Activated T-cell treated with anti-CD3 and anti-CD28 coated beads, Interleukin-2, amount 50 U/mL, for 24 hours (primary cell): ENCODE data around the gene RAPGEF4.

Experiments
- DNase-seq: peaks from one replicate; pipeline ENCODE4 v3.0.0-alpha.2; 2020
- H3K27ac Mint-ChIP-seq: 2 replicates; pipeline ENCODE4 v1.8.0; 2020; ENCODE audit warnings: mild to moderate bottlenecking, mixed read lengths
- H3K27me3 Mint-ChIP-seq: 2 replicates; pipeline ENCODE4 v1.8.0; 2020; ENCODE audit warnings: mixed read lengths
- H3K36me3 Mint-ChIP-seq: 2 replicates; pipeline ENCODE4 v1.8.0; 2020; ENCODE audit warnings: low read depth, mixed read lengths
- H3K4me1 Mint-ChIP-seq: 2 replicates; pipeline ENCODE4 v1.8.0; 2020; ENCODE audit warnings: low read depth, mixed read lengths
- H3K4me3 Mint-ChIP-seq: 2 replicates; pipeline ENCODE4 v1.8.0; 2020; ENCODE audit warnings: mild to moderate bottlenecking, moderate library complexity, mixed read lengths
- H3K9me3 Mint-ChIP-seq: 2 replicates; pipeline ENCODE4 v1.8.0; 2020; ENCODE audit warnings: mixed read lengths

RAPGEF4 gene

DNA sequence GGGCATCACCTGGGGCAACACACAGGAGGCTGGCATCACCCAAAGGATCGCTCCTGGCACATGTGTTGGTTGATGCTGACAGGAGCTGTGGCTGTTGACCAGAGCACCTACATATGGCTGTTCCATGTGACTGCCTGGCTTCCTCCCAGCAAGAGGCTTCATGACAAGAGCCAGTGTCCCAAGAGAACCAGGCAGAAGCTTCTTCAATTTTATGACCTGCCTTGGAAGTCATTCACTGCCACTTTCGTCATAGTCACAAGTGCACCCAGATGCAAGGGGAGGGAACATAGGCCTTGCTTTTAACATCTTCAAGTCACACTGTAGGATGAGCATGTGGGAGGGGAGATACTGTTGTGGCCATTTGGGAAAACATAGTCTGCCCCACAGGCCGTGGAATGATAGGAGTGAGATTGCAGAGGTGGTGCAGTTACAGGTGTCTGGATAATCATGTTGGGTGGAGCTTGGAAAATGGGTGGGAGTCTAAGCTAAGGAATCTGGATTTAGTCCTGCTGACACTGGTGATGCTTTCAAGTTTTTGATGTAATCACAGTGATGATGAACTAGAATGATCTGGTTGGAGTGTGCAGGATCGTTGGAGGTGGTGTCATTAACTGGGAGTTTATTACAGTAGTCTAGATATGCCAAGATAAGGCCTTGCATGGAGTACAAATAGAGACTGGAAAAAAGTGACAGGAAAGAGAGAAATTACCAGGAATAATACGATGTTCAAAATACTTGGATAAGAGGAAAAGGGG is 107.0 kb downstream of the RAPGEF4 start:
- Mint-ChIP-seq H3K4me1 (no peaks in the 10 kb centered on the region), H3K9me3 (no peaks in the 10 kb centered on the region), H3K36me3 (no peaks in the 10 kb centered on the region), H3K27ac (no peak overlapping the region), H3K4me3 (no peak overlapping the region), H3K27me3 (peaks cover 6% of the 10 kb centered on the region)
- DNase-seq: no peak

DNA sequence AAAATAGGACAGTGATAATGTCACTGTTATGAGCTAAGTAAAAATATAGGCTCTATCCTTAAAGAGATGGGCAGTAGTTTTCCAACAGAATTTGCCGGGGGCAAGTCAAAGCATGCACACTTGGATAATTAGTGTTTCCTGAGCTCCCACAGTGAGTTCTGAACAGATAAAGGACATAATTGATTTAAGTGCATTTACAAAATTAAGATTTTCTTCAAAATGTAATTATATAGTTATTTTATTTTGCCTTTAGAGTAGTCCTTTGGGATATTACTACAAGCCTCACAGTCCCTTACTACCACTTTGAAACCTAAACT is 107.6 kb downstream of the RAPGEF4 start:
- Mint-ChIP-seq H3K27me3 (peaks cover 5% of the 10 kb centered on the region), H3K4me1 (no peaks in the 10 kb centered on the region), H3K36me3 (no peaks in the 10 kb centered on the region), H3K27ac (no peak overlapping the region), H3K4me3 (no peak overlapping the region), H3K9me3 (no peaks in the 10 kb centered on the region)
- no peak for DNase-seq

DNA sequence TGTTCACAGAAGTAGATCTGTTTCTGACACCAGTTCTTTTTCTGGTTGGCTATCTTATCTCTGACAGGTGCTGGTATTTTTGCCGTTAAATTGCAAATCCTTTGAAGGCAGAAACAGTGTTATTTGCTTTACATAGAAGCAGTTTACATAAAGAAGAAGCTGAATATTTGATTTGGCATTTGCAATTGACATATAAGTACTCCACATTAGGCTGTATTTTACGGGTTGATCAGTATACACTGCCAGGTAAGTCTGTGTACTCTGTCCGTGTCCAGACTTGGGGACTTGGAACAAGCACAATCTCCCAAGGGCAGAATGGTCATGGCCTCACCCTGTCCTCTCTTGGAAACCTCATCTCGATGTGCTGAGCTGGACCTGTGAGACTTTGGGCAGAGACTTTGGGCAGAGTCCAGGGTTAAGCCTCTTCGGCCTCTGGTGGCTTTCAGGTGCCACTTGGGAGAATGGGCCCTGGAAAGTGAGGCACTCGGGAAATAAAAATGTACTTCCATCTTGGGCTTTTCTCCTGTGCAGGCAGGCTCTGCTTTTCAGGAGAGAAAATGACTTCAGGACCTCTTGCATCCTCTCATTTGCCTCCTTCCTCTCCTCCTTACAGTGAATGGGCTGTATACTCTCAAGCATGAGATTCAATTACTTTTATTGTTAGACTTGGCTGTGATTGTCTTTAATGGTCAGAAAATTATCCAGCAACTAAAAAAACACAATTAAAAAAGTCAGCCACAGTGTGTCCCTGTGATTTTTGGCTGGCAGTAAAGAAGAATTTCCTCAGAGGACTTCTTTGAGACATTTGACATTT is 108.5 kb downstream of the RAPGEF4 start:
- H3K9me3 Mint-ChIP-seq: no peaks in the 10 kb centered on the region
- no peaks in the 10 kb centered on the region for H3K4me1 Mint-ChIP-seq
- H3K27me3 Mint-ChIP-seq: peaks cover 5% of the 10 kb centered on the region
- H3K4me3 Mint-ChIP-seq: no peak overlapping the region
- no peaks in the 10 kb centered on the region for H3K36me3 Mint-ChIP-seq
- H3K27ac Mint-ChIP-seq: no peak overlapping the region
- DNase-seq: no peak

DNA sequence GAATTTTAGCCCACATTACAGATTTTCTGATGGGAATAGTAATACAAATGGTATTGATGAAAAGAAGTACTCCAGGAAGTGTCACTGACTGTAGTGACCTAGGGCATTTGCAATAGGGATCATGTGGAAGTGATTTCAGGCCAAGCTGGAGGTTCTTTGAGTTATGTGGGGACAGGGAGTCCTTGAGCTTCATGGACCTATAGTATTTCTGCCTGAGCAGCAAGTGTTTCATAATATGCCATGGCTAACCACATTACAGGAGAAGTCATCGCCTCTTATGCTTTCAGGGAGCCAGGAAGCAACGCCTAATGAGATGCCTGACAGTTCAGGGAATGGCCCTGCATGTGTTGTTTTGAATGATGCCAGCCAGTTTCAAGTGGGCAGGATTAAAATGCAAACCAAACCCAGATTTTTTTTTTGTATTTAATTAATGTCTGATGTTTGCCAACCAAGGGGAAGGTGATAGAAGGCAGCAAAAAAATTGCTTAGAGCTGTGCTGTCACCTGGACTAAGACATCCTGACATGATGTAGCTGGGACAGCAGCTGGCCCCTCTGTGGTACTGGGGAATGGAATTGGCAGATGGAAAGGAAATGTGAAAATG is 109.5 kb downstream of the RAPGEF4 start:
- Mint-ChIP-seq H3K4me3 (no peak overlapping the region), H3K36me3 (no peaks in the 10 kb centered on the region), H3K4me1 (no peaks in the 10 kb centered on the region), H3K27me3 (no peaks in the 10 kb centered on the region), H3K27ac (no peak overlapping the region), H3K9me3 (no peaks in the 10 kb centered on the region)
- DNase-seq: no peak

DNA sequence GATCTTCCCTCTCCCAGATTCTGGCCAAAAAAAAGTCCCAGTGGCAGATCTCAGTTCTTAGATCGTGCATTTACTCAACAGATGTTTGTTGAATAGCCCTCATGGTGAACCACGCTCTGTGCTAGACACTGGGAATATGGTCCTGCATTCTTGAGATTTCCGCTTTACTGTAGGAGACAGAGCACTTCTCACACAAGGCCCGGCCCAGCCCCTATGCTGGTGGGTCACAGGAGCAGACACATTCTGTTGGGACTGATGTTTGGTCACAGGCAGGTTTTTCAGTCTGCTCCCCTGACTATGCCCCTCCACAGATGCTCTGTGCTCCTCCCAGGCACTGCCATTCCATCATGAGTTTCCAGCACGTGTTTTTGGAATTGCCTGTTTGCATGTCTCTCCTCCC is 110.9 kb downstream of the RAPGEF4 start:
- DNase-seq: no peak
- Mint-ChIP-seq H3K36me3 (no peaks in the 10 kb centered on the region), H3K9me3 (peaks cover 6% of the 10 kb centered on the region), H3K27me3 (no peaks in the 10 kb centered on the region), H3K4me3 (no peak overlapping the region), H3K27ac (no peak overlapping the region), H3K4me1 (no peaks in the 10 kb centered on the region)

DNA sequence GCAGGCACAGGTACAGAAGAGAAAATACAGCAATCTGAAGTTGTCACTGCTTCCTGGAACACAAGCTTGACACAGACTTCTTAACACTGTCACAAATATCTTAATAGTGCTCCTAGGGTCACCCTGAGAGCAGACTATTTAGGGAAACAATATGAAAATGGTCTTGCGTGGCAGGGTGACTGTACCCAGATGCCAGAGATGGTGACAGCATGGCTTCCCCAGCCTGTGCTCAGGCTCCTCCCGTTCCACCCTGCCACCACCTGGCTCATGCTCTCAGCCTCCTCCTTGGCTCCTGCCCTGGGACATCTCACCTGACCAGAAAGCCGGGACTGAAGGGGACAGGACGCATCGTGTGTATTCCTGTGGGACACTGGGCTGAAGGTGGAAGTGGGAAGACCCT is 111.5 kb downstream of the RAPGEF4 start:
- Mint-ChIP-seq H3K9me3 (peaks cover 6% of the 10 kb centered on the region), H3K27ac (no peak overlapping the region), H3K4me3 (no peak overlapping the region), H3K36me3 (no peaks in the 10 kb centered on the region), H3K27me3 (no peaks in the 10 kb centered on the region), H3K4me1 (no peaks in the 10 kb centered on the region)
- no peak for DNase-seq

DNA sequence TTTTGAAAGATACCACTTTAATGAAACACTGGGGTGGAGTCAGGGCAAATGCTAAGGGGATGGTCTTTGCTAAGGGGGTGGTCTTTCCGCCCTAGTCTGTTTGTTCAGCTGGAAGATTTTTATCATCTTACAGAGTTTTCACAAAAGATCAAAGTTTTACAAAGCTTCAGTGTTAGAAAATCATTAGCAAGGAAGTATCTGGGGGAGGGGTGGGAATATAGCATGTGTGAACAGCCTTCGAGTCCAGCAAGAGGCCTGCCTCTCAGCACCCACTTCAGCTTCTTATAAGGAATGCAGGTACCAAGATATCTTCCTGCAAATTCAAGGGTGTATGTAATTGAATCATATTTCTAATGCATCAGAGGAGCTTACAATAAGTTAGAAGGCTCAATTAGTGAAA is 112.9 kb downstream of the RAPGEF4 start:
- H3K27me3 Mint-ChIP-seq: no peaks in the 10 kb centered on the region
- no peak overlapping the region for H3K27ac Mint-ChIP-seq
- DNase-seq: no peak
- H3K4me1 Mint-ChIP-seq: no peaks in the 10 kb centered on the region
- H3K9me3 Mint-ChIP-seq: peaks cover 6% of the 10 kb centered on the region
- no peak overlapping the region for H3K4me3 Mint-ChIP-seq
- H3K36me3 Mint-ChIP-seq: no peaks in the 10 kb centered on the region

DNA sequence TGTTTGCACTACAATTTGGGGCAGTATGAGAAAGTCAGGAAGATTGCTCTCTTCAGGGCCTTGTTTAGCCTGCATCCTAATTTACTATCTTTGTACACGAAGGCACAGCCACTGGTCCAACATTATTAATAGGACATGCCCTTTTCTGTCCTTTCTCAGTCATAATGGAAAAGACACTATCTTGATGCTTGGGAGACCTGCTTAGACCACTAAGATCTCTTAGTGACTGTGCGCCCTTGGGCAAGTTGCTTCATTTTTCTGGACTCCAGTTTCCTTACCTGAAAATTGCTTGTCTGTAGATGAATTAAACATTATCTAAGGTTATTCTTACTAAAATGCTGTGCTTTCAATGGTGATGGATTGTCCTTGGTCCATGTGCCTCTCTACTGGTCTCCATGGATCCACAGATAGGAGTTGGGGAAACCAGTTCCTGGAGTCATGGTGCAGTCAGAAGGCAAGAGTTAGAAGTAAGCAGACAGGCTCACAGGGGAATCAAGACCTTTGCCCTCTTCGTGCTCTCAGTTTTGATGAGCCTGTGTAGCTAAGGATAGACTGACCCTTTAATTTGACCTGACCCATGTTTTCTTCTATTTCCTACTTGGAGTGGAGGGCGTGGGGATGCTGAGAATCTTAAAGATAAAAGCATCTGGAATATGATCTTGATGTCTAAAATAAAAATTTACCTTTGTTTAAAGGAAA is 114.0 kb downstream of the RAPGEF4 start:
- no peak overlapping the region for H3K27ac Mint-ChIP-seq
- H3K4me3 Mint-ChIP-seq: no peak overlapping the region
- no peak for DNase-seq

DNA sequence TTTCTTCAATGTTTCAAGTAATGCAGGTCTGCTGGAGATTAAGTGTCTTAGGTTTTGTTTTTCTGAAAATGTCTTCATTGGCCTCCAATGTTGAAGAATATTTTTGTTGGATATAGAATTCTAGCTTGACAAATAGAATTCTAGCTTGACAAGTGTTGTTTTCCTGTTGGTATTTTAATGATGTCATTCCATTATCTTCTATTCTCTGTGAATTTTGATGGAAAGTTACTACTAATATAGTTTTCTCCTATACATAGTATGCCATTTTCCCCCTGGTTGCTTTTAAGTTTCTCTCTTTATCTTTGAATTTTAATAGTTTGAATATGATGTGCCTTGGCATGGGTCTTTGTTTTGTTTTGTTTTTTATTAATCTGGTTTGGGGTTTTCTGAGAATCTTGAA is 119.9 kb downstream of the RAPGEF4 start:
- Mint-ChIP-seq H3K4me3 (no peak overlapping the region), H3K4me1 (no peaks in the 10 kb centered on the region), H3K9me3 (peaks cover 6% of the 10 kb centered on the region), H3K27ac (no peak overlapping the region), H3K36me3 (no peaks in the 10 kb centered on the region), H3K27me3 (peaks cover 6% of the 10 kb centered on the region)
- DNase-seq: no peak

More for the DNA sequence above, 114.0 kb downstream of the RAPGEF4 start:
- H3K9me3 Mint-ChIP-seq: peaks cover 6% of the 10 kb centered on the region
- no peaks in the 10 kb centered on the region for H3K4me1 Mint-ChIP-seq
- no peaks in the 10 kb centered on the region for H3K27me3 Mint-ChIP-seq
- no peaks in the 10 kb centered on the region for H3K36me3 Mint-ChIP-seq

DNA sequence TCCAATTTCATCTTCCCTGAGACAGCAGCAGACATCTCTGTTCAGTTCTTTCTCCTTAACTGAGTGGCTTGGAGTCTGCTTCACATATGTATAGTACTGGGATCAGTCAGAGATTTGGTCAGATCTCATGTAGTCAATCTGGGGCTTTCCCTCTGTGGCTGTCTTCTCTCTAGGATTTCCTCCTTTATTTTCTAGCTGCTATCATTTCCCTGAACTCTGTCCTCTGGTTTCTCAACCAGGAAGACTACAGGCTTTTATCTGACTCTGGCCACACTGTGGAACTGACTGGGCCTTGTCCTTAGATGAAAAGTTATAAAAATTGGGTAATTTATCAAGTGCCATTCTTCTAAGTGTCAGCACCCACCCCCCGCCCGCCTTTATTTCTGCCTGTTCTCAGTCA is 121.0 kb downstream of the RAPGEF4 start:
- no peaks in the 10 kb centered on the region for H3K4me1 Mint-ChIP-seq
- peaks cover under 1% of the 10 kb centered on the region for H3K9me3 Mint-ChIP-seq
- H3K36me3 Mint-ChIP-seq: no peaks in the 10 kb centered on the region
- no peak for DNase-seq
- no peak overlapping the region for H3K27ac Mint-ChIP-seq
- peaks cover 11% of the 10 kb centered on the region for H3K27me3 Mint-ChIP-seq
- H3K4me3 Mint-ChIP-seq: no peak overlapping the region

DNA sequence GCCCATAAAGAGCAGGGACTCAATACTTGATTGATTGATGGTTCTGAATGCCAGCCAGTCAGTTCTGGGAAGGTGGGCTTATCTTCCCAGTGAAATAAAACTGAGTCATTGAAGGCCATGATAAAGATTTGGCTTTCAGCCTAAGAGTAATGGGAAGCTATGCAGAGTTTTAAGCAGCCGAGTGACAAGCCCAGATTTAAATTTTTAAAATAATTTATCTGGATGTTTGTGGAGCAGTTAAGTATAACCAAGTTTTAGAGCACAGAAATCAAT is 122.8 kb downstream of the RAPGEF4 start:
- H3K27me3 Mint-ChIP-seq: peaks cover 24% of the 10 kb centered on the region
- no peaks in the 10 kb centered on the region for H3K4me1 Mint-ChIP-seq
- H3K4me3 Mint-ChIP-seq: no peak overlapping the region
- H3K36me3 Mint-ChIP-seq: no peaks in the 10 kb centered on the region
- no peak for DNase-seq
- H3K27ac Mint-ChIP-seq: no peak overlapping the region
- H3K9me3 Mint-ChIP-seq: no peaks in the 10 kb centered on the region

DNA sequence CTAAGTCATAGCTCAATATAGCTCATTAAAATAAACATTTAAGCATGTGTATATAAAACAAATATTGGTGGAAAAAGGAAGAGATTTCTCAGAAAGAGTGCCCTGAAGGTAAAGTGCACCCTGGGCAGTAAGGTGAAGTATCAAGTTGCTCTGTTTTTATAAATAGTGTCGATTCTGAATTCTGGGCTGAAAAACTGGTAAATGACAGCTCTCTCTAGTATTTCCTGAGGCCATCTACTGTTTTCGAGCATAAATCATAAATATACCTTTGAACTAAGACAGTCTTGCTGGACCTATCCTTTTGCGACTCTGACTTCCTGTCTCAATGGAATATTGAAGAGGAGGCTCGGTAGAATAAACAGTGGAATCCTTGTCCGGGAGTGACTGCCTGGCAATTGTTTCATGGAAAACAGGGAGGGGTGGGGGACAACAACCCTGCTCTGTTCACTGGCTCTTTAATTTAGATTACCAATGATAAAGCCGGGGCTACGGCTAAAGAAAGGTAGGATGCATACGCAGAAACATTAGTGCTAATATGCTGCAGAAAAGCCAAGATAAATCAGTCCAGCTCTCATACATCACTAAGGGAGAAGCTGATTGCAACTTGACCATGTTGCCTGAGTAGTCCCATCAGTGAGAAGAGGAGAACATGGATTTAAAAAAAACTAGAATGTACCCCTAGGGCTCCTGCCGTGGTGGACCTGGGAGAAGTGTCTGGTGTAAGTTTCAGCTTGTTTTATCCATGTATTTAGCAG is 124.1 kb downstream of the RAPGEF4 start:
- Mint-ChIP-seq H3K4me1 (no peaks in the 10 kb centered on the region), H3K27ac (no peak overlapping the region), H3K27me3 (peaks cover 28% of the 10 kb centered on the region), H3K36me3 (no peaks in the 10 kb centered on the region), H3K9me3 (no peaks in the 10 kb centered on the region), H3K4me3 (no peak overlapping the region)
- no peak for DNase-seq

DNA sequence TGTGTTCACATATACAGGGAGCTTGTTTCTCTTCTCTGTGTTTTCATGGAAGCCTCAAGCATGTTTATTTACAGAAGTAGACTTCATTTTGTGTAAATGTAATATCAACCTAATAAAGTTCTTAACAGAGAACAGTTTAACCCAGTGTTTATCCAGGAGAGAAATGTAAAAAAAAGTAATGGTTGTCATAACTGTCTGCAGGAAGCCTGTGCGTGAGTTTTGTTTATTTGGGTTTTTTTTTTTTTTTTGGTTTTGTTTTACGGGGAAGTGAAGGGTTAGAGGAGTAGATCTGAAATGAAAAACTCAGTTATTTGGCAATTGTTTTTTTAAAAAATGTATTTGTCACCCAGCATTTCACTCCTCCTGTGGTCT is 124.7 kb downstream of the RAPGEF4 start:
- Mint-ChIP-seq H3K4me3 (no peak overlapping the region), H3K4me1 (no peaks in the 10 kb centered on the region), H3K27ac (no peak overlapping the region), H3K9me3 (no peaks in the 10 kb centered on the region), H3K36me3 (no peaks in the 10 kb centered on the region), H3K27me3 (peaks cover 30% of the 10 kb centered on the region)
- DNase-seq: no peak

DNA sequence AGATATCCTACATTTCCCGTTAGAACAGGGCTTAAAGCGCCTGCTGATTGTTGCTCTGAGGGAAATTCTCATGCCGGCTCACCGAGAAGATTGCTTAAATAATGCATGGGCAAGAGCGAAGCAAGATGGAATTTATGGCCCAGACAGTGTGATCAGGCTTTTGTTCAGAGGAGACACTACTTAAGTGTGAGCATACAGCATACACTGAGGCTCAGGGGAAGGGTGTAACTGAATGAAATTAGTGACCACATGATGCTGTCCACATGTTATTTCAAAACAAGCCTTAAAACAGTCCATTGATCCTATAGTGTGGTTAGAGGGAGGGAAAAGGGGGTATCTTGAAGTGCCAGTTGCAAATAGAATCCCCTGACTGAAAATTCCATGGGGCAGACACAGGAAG is 125.5 kb downstream of the RAPGEF4 start:
- Mint-ChIP-seq H3K4me3 (no peak overlapping the region), H3K4me1 (no peaks in the 10 kb centered on the region), H3K27ac (no peak overlapping the region), H3K27me3 (peaks cover 30% of the 10 kb centered on the region), H3K36me3 (no peaks in the 10 kb centered on the region), H3K9me3 (no peaks in the 10 kb centered on the region)
- DNase-seq: no peak
